GM12878 (cell line): Measurements from ENCODE around the gene RPS26. TPM values are rescaled to one million over a fixed set of nuclear protein-coding genes. Genes with fewer than 3 reads are reported as not detected.

Experiments
- ATAC-seq: fragments of 200-7000 bp; cut with Tn5 transposase; 3 replicates; pipeline ENCODE4 v1.9.1; 2020; ENCODE audit warnings: mild to moderate bottlenecking, moderate library complexity
- BruUV-seq: library from RNA; stranded (reverse); fragments of 400-500 nt; replicated peaks from 2 replicates; lab custom pipeline; 2021; lab: Mats Ljungman, UMichigan
- CTCF ChIA-PET: fragments of 300-600 bp; sonication (Branson Sonifier 250); formaldehyde crosslinking; extraction: SDS; loops from one replicate; lab custom pipeline; 2021; ENCODE audit warnings: inconsistent platforms; lab: Yijun Ruan, JAX
- POLR2A ChIA-PET: fragments of 350-600 bp; formaldehyde crosslinking; extraction: SDS; loops from one replicate; lab custom pipeline; 2021; ENCODE audit warnings: inconsistent platforms; lab: Charles Lee
- RAD21 ChIA-PET: fragments of 300-600 bp; sonication (Branson Sonifier 250); formaldehyde crosslinking; loops from one replicate; lab custom pipeline; 2023; ENCODE audit warnings: antibody characterized with exemption; ENCODE audit not compliant: unreplicated experiment; lab: Charles Lee
- SMC1A ChIA-PET: fragments of 300-600 bp; sonication (Branson Sonifier 250); formaldehyde crosslinking; loops from one replicate; lab custom pipeline; 2023; ENCODE audit not compliant: unreplicated experiment, uncharacterized antibody; lab: Charles Lee
- DNase-seq: peaks from one replicate; pipeline ENCODE4 v3.0.0-alpha.2; 2011; ENCODE audit warnings: low read depth, low spot score
- FAIRE-seq: peaks from 3 replicates; lab custom pipeline; 2011; peaks lifted over from hg19 to GRCh38; lab: Jason Lieb, UNC
- H2AFZ ChIP-seq: 2 replicates; pipeline ENCODE4 v1.6.0; 2011; ENCODE audit warnings: low read depth, low read length, control low read depth; ENCODE audit not compliant: control insufficient read depth
- H3K27ac ChIP-seq: 2 replicates; pipeline ENCODE4 v1.5.1; 2011; ENCODE audit warnings: control low read depth; ENCODE audit not compliant: control insufficient read depth, insufficient read depth
- H3K27me3 ChIP-seq, 2 experiments: replicated peaks in 1 of 2; 2 replicates each; pipeline versions ENCODE4 v1.6.0 to v1.6.1; 2011; ENCODE audit warnings: low read length in 1 of 2; ENCODE audit not compliant: control insufficient read depth in 2 of 2, insufficient read depth in 2 of 2
- H3K36me3 ChIP-seq, 2 experiments: 2 replicates each; pipeline ENCODE4 v1.5.1; 2011; ENCODE audit warnings: low read length in 1 of 2; ENCODE audit not compliant: control insufficient read depth in 2 of 2, insufficient read depth in 2 of 2
- H3K4me1 ChIP-seq: 2 replicates; pipeline ENCODE4 v1.6.1; 2011; ENCODE audit warnings: mild to moderate bottlenecking, low read length, moderate library complexity, mixed read lengths; ENCODE audit not compliant: control insufficient read depth, insufficient read depth
- H3K4me2 ChIP-seq: 2 replicates; pipeline ENCODE4 v1.6.0; 2011; ENCODE audit warnings: control low read depth; ENCODE audit not compliant: control insufficient read depth, insufficient read depth
- H3K4me3 ChIP-seq: fragments of 200-600 bp; sonication (generic); 2 replicates; pipeline ENCODE4 v1.5.1; 2016
- H3K79me2 ChIP-seq: 2 replicates; pipeline ENCODE4 v1.6.0; 2011; ENCODE audit warnings: low read length; ENCODE audit not compliant: control insufficient read depth, insufficient read depth
- H3K9ac ChIP-seq: 2 replicates; pipeline ENCODE4 v1.8.0; 2011; ENCODE audit warnings: low read length, control low read depth, mixed read lengths; ENCODE audit not compliant: control insufficient read depth, insufficient read depth
- H3K9me3 ChIP-seq: replicated peaks from 3 replicates; pipeline ENCODE4 v1.5.1; 2011; ENCODE audit warnings: mild to moderate bottlenecking, low read length; ENCODE audit not compliant: control insufficient read depth, insufficient read depth
- H4K20me1 ChIP-seq: 2 replicates; pipeline ENCODE4 v1.6.0; 2011; ENCODE audit not compliant: control insufficient read depth, insufficient read depth
- BACH1 ChIP-seq: fragments of 450-650 bp; IDR thresholded peaks from 2 replicates; pipeline ENCODE4 v1.6.1; 2017; ENCODE audit warnings: mild to moderate bottlenecking, borderline replicate concordance
- CBFB ChIP-seq: IDR thresholded peaks from 2 replicates; pipeline ENCODE4 v1.6.1; 2016; ENCODE audit warnings: antibody characterized with exemption, low read depth
- CEBPB ChIP-seq, 2 experiments: fragments of 150-350 bp in 1 of 2; IDR thresholded peaks; 2 replicates each; pipeline ENCODE4 v1.6.1; 2012 to 2014; ENCODE audit warnings: low read depth in 2 of 2, low read length in 2 of 2, borderline replicate concordance in 1 of 2, inconsistent platforms in 1 of 2
- EZH2 ChIP-seq: IDR thresholded peaks from 2 replicates; pipeline ENCODE4 v1.6.1; 2012; ENCODE audit warnings: low read depth, mild to moderate bottlenecking, control low read depth, inconsistent platforms, low read length, borderline replicate concordance; ENCODE audit not compliant: control insufficient read depth
- FOXK2 ChIP-seq: fragments of 450-650 bp; IDR thresholded peaks from 2 replicates; pipeline ENCODE4 v1.6.1; 2017; ENCODE audit warnings: mild to moderate bottlenecking, moderate library complexity
- GABPA ChIP-seq: IDR thresholded peaks from 2 replicates; pipeline ENCODE4 v1.6.1; 2014; ENCODE audit warnings: antibody characterized with exemption, low read depth, mild to moderate bottlenecking, inconsistent platforms
- JUND ChIP-seq: IDR thresholded peaks from 2 replicates; pipeline ENCODE4 v1.6.1; 2012; ENCODE audit warnings: low read depth, mild to moderate bottlenecking, low read length, improper control_type of control experiment, moderate library complexity
- NR2C1 ChIP-seq: fragments of 450-650 bp; IDR thresholded peaks from 2 replicates; pipeline ENCODE4 v1.6.1; 2017; ENCODE audit warnings: antibody characterized with exemption, mild to moderate bottlenecking, moderate library complexity
- RELB ChIP-seq: fragments of 450-650 bp; IDR thresholded peaks from 2 replicates; pipeline ENCODE4 v1.6.1; 2017; ENCODE audit warnings: low read depth, mild to moderate bottlenecking, moderate library complexity
- WRNIP1 ChIP-seq: IDR thresholded peaks from 2 replicates; pipeline ENCODE4 v1.6.1; 2011; ENCODE audit warnings: low read depth, low read length, improper control_type of control experiment, borderline replicate concordance
- YY1 ChIP-seq: IDR thresholded peaks from 2 replicates; pipeline ENCODE4 v1.6.1; 2011; ENCODE audit warnings: low read depth, mild to moderate bottlenecking, low read length
- ZNF217 ChIP-seq: fragments of 450-650 bp; IDR thresholded peaks from 2 replicates; pipeline ENCODE4 v1.6.1; 2017; ENCODE audit warnings: antibody characterized with exemption, mild to moderate bottlenecking
- WGBS: methylation state at CpG from one replicate; pipeline ENCODE4 v1.1.6; 2016; ENCODE audit warnings: low lambda C conversion rate; ENCODE audit not compliant: insufficient replicate concordance, insufficient coverage; ENCODE audit errors: missing lambda C conversion rate; 5-methylcytosine and 5-hydroxymethylcytosine counted together
- in situ Hi-C: fragments of 300-500 bp; cut with MboI; formaldehyde crosslinking; loops from 9 replicates; pipeline ENCODE4 v1.14.3; 2018; ENCODE audit warnings: mixed read lengths
- intact Hi-C: fragments of 100-400 bp; cut with micrococcal nuclease; formaldehyde crosslinking; loops from one replicate; pipeline ENCODE4 v1.14.2; 2022; ENCODE audit not compliant: unreplicated experiment
- polyA plus RNA-seq, 11 experiments: library from polyadenylated mRNA; depleted of rRNA in 4 of 11; unstranded in 6 of 11; stranded (reverse) in 5 of 11; fragments of >200 nt; fragmentation: Nextera tagmentation in 4 of 11; fragmentation: Illumina TruSeq in 1 of 11; extraction: Ambion mirVana in 4 of 11; extraction: Trizol in 1 of 11; gene quantifications; 1 replicate in 1 of 11; 2 replicates in 10 of 11; pipeline versions ENCODE4 v1.2.1 to v1.2.3, GENCODE V29; 2011 to 2016; ENCODE audit warnings: inconsistent platforms in 2 of 11, missing spikeins in 2 of 11, low read depth in 1 of 11
- total RNA-seq, 4 experiments: library from RNA; depleted of rRNA in 3 of 4; stranded (reverse); fragments of >200 nt in 3 of 4; fragmentation: Illumina TruSeq in 1 of 4; extraction: Trizol in 1 of 4; gene quantifications; 2 replicates each; pipeline versions ENCODE4 v1.2.1 to v1.2.3, GENCODE V29; 2013 to 2021
- TF ChIP-seq, protein P1 (sequence below): fragments of 450-650 bp; conservative IDR thresholded peaks from 2 replicates; pipeline ENCODE4 v1.6.1; 2017; ENCODE audit warnings: mild to moderate bottlenecking, moderate library complexity

Gene RPS26
- total and polyA plus RNA-seq, 10 of the 15 experiments (the other 5 are each of a cell fraction or from before 2014, with no cell fraction given): 75.5 to 3,147 (median 881) TPM

- H3K4me1 ChIP-seq: no peaks in the 10 kb centered on the region
- H2AFZ ChIP-seq: no peak overlapping the region
- no peak overlapping the region for H3K4me3 ChIP-seq
- POLR2A ChIA-PET: no interaction called here
- no peak overlapping the region for H3K27ac ChIP-seq
- in situ Hi-C loops (no loop called here), intact Hi-C loops (loop anchor here (5.0 kb wide), 1 partner anchor 34 kb away; no protein-coding TSS in a partner anchor)
- no peaks in the 10 kb centered on the region for H3K36me3 ChIP-seq
- RAD21 ChIA-PET: no interaction called here
- CTCF ChIA-PET: interaction anchor here (1.3 kb wide), 1 partner anchor 44 kb away, joined by 3 read pairs; no protein-coding TSS in a partner anchor
- peaks cover 9 to 15% of the 10 kb centered on the region in 2 experiments; a peak in 3 of 4 replicates for H3K27me3 ChIP-seq
- ATAC-seq: no peak
- 28% methylated on average over 6 of the region's 6 CpGs for WGBS
- H4K20me1 ChIP-seq: no peaks in the 10 kb centered on the region
- no peaks in the 10 kb centered on the region for H3K9me3 ChIP-seq
- TF ChIP-seq BACH1: no peak
- TF ChIP-seq, protein P1, sequence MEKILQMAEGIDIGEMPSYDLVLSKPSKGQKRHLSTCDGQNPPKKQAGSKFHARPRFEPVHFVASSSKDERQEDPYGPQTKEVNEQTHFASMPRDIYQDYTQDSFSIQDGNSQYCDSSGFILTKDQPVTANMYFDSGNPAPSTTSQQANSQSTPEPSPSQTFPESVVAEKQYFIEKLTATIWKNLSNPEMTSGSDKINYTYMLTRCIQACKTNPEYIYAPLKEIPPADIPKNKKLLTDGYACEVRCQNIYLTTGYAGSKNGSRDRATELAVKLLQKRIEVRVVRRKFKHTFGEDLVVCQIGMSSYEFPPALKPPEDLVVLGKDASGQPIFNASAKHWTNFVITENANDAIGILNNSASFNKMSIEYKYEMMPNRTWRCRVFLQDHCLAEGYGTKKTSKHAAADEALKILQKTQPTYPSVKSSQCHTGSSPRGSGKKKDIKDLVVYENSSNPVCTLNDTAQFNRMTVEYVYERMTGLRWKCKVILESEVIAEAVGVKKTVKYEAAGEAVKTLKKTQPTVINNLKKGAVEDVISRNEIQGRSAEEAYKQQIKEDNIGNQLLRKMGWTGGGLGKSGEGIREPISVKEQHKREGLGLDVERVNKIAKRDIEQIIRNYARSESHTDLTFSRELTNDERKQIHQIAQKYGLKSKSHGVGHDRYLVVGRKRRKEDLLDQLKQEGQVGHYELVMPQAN: no peak
- no peak for DNase-seq
- no peaks in the 10 kb centered on the region for H3K79me2 ChIP-seq
- SMC1A ChIA-PET: no interaction called here
- BruUV-seq: no TSS peak
- H3K4me2 ChIP-seq: no peak overlapping the region
- no peak overlapping the region for H3K9ac ChIP-seq
- no peak for FAIRE-seq
Observed at GRCh38 chr12:56081393-56082347, 40.0 kb downstream of the RPS26 start.

GRCh38 chr12:56082382-56082781, 40.7 kb downstream of the RPS26 start:
- Histone ChIP-seq H3K36me3 (no peaks in the 10 kb centered on the region), H3K4me2 (no peak overlapping the region), H3K79me2 (no peaks in the 10 kb centered on the region), H3K4me1 (no peaks in the 10 kb centered on the region), H3K9me3 (no peaks in the 10 kb centered on the region), H2AFZ (no peak overlapping the region), H3K4me3 (no peak overlapping the region), H3K27ac (no peak overlapping the region), H3K9ac (no peak overlapping the region), H3K27me3 (peaks cover 9 to 15% of the 10 kb centered on the region in 2 experiments; a peak in 3 of 4 replicates), H4K20me1 (no peaks in the 10 kb centered on the region)
- intact Hi-C loops: loop anchor here (5.0 kb wide), 1 partner anchor 35 kb away; no protein-coding TSS in a partner anchor
- ATAC-seq: no peak
- no peak for FAIRE-seq
- no TSS peak for BruUV-seq
- ChIA-PET CTCF (interaction anchor here (0.6 to 1.3 kb wide), 2 partner anchors 11 to 44 kb away, joined by 3 read pairs; no protein-coding TSS in a partner anchor), POLR2A (no interaction called here), SMC1A (no interaction called here), RAD21 (no interaction called here)
- no peak for DNase-seq
- in situ Hi-C loops: no loop called here
- WGBS: 23% methylated on average over 2 of the region's 2 CpGs
- no peak for TF ChIP-seq JUND
- TF ChIP-seq CBFB: no peak
- TF ChIP-seq CEBPB (IDR thresholded peaks at IDR 0.05; ENCODE audit: borderline replicate concordance in 1 of 2, low read depth in 2 of 2, low read length in 2 of 2): no peak
- TF ChIP-seq ZNF217: no peak
- no peak for TF ChIP-seq FOXK2
- no peak for TF ChIP-seq WRNIP1
- TF ChIP-seq RELB: no peak
- no peak for TF ChIP-seq YY1
- TF ChIP-seq GABPA: no peak
- no peak for TF ChIP-seq NR2C1
- no peak for TF ChIP-seq EZH2
